Prostate gland (tissue), 2 donors: ENCODE measurements around the gene ANKRD22.

Source experiments
- CTCF ChIP-seq, 4 experiments: fragments of 200-600 bp in 2 of 4; fragments of 450-650 bp in 2 of 4; sonication (generic) in 2 of 4; IDR thresholded peaks; 1 replicate in 3 of 4; 2 replicates in 1 of 4; pipeline ENCODE4 v1.5.1; 2016 to 2019; ENCODE audit warnings: antibody characterized with exemption in 4 of 4, mild to moderate bottlenecking in 2 of 4, moderate library complexity in 2 of 4
- POLR2AphosphoS5 ChIP-seq: sonication (generic); formaldehyde crosslinking; IDR thresholded peaks from one replicate; pipeline ENCODE4 v1.6.1; 2017; ENCODE audit warnings: antibody characterized with exemption

- TF ChIP-seq CTCF (IDR thresholded peaks at IDR 0.05) = no peak
- no peak for TF ChIP-seq POLR2AphosphoS5
Measured at GRCh38 chr10:88786032-88786770, 65.4 kb downstream of the ANKRD22 start.
